PFSK-1 (cell line): Measurements from ENCODE around the gene FCRL4.

Experiments used
- POLR2AphosphoS5 ChIP-seq: IDR thresholded peaks from 2 replicates; pipeline ENCODE4 v1.6.1; 2012; ENCODE audit warnings: low read depth, mild to moderate bottlenecking, control low read depth, low read length, moderate library complexity
- TAF1 ChIP-seq: IDR thresholded peaks from 2 replicates; pipeline ENCODE4 v1.6.1; 2012; ENCODE audit warnings: low read length, control low read depth, borderline replicate concordance; ENCODE audit not compliant: insufficient read depth
- TF ChIP-seq, protein P1 (sequence below), 2 experiments: IDR thresholded peaks; 2 replicates each; pipeline versions ENCODE4 v1.6.1 to v1.8.0; 2011 to 2012; ENCODE audit warnings: low read depth in 2 of 2, low read length in 2 of 2, control low read depth in 1 of 2, inconsistent platforms in 1 of 2, mild to moderate bottlenecking in 1 of 2, moderate library complexity in 1 of 2; ENCODE audit not compliant: insufficient read depth in 1 of 2

- TF ChIP-seq, protein P1, sequence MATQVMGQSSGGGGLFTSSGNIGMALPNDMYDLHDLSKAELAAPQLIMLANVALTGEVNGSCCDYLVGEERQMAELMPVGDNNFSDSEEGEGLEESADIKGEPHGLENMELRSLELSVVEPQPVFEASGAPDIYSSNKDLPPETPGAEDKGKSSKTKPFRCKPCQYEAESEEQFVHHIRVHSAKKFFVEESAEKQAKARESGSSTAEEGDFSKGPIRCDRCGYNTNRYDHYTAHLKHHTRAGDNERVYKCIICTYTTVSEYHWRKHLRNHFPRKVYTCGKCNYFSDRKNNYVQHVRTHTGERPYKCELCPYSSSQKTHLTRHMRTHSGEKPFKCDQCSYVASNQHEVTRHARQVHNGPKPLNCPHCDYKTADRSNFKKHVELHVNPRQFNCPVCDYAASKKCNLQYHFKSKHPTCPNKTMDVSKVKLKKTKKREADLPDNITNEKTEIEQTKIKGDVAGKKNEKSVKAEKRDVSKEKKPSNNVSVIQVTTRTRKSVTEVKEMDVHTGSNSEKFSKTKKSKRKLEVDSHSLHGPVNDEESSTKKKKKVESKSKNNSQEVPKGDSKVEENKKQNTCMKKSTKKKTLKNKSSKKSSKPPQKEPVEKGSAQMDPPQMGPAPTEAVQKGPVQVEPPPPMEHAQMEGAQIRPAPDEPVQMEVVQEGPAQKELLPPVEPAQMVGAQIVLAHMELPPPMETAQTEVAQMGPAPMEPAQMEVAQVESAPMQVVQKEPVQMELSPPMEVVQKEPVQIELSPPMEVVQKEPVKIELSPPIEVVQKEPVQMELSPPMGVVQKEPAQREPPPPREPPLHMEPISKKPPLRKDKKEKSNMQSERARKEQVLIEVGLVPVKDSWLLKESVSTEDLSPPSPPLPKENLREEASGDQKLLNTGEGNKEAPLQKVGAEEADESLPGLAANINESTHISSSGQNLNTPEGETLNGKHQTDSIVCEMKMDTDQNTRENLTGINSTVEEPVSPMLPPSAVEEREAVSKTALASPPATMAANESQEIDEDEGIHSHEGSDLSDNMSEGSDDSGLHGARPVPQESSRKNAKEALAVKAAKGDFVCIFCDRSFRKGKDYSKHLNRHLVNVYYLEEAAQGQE (IDR thresholded peaks at IDR 0.05; ENCODE audit: insufficient read depth in 1 of 2, low read depth in 2 of 2, low read length in 2 of 2): no peak
- no peak for TF ChIP-seq TAF1
- TF ChIP-seq POLR2AphosphoS5: no peak
Observed at GRCh38 chr1:157584503-157584902, 13.4 kb downstream of the FCRL4 start.
